Thyroid gland (tissue), 4 donors: ENCODE results near the gene NR6A1. TPM values are rescaled to one million over a fixed set of nuclear protein-coding genes. Genes with fewer than 3 reads are reported as not detected.
A peak's percentile ranks its signal among the peaks of the same experiment; 100 is the strongest.

ENCODE experiments used
- DNase-seq, 2 donors: peaks; one replicate each; pipeline ENCODE4 v3.0.0-alpha.2; 2019
- H3K27ac ChIP-seq, 3 donors: fragments of 200-600 bp; sonication (generic); 1 replicate in 2 of 3; 2 replicates in 1 of 3; pipeline ENCODE4 v1.5.1; 2016 to 2019; ENCODE audit warnings: mild to moderate bottlenecking in 1 of 3, moderate library complexity in 1 of 3
- H3K27me3 ChIP-seq: fragments of 200-600 bp; sonication (generic); one replicate; pipeline ENCODE4 v1.5.1; 2019
- H3K36me3 ChIP-seq, 2 donors: fragments of 200-600 bp; sonication (generic); one replicate each; pipeline ENCODE4 v1.5.1; 2016 to 2019
- H3K4me1 ChIP-seq, 2 donors: fragments of 200-600 bp; sonication (generic); one replicate each; pipeline ENCODE4 v1.5.1; 2017 to 2019
- H3K4me3 ChIP-seq, 3 donors: fragments of 200-600 bp; sonication (generic); replicated peaks in 1 of 3; 1 replicate in 2 of 3; 2 replicates in 1 of 3; pipeline ENCODE4 v1.5.1; 2016; ENCODE audit warnings: mild to moderate bottlenecking in 1 of 3
- H3K9me3 ChIP-seq: fragments of 200-600 bp; sonication (generic); one replicate; pipeline ENCODE4 v1.5.1; 2017
- CTCF ChIP-seq, 6 experiments: fragments of 200-600 bp in 3 of 6; fragments of 450-650 bp in 3 of 6; sonication (generic) in 3 of 6; IDR thresholded peaks; one replicate each; pipeline ENCODE4 v1.5.1; 2016 to 2019; ENCODE audit warnings: antibody characterized with exemption in 6 of 6, mild to moderate bottlenecking in 2 of 6, inconsistent platforms in 1 of 6, moderate library complexity in 1 of 6
- POLR2A ChIP-seq, 2 donors: fragments of 450-650 bp; IDR thresholded peaks; one replicate each; pipeline ENCODE4 v1.6.1; 2017; ENCODE audit warnings: antibody characterized with exemption in 2 of 2, mild to moderate bottlenecking in 2 of 2, moderate library complexity in 1 of 2
- WGBS, 2 donors: methylation state at CpG; one replicate each; pipeline ENCODE4 v1.1.5; 2017; 5-methylcytosine and 5-hydroxymethylcytosine counted together
- intact Hi-C: fragments of 100-400 bp; cut with DNase I; formaldehyde crosslinking; loops from one replicate; pipeline ENCODE4 v1.15.1; 2023
- total RNA-seq, 4 donors: library from RNA; depleted of rRNA; stranded (reverse); fragments of >200 nt; gene quantifications; one replicate each; pipeline ENCODE4 v1.2.3, GENCODE V29; 2016

NR6A1 gene
- total RNA-seq, 4 donors from 2014 or later = 15.3 to 25.0 (median 19.3) TPM

DNA sequence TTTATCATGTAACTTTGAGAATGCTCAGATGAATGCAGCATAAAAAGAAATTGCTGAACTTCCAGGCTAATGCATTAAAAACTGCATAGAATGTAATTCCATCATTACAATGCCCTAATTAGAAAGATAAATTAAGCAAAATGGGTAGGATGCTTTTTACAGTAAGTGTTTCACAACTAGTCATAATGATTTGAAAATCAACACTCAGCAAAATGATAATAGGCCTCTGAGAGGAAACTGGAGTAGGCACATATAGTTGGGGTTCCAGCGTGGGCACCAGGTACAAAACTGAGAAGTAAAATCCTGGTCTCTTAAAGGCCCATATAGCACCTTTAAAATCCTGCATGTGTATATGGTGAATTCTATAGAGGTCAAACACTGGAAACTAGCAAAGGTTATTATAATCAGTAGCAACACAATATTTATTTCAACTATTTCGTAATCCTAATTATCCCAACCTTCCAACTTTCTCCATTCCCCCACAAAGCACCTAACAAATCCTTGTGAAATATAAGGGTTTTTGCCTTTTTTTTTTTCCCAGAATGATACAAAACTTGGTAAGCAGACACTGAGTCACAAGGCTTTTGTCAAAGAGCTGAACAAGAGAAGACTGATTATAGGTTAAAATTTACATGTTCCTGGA lies 155.9 kb downstream of the NR6A1 start:
- intact Hi-C loops = loop anchor here (10.0 kb wide), 1 partner anchor 240 kb away; the partner anchor contains the start of gene WDR38
- no peaks in the 10 kb centered on the region for H3K9me3 ChIP-seq
- no peaks in the 10 kb centered on the region for H3K27me3 ChIP-seq
- DNase-seq = no peak
- no peak overlapping the region for H3K4me3 ChIP-seq
- H3K4me1 ChIP-seq = peaks cover 12 to 23% of the 10 kb centered on the region in 2 donors
- no peak overlapping the region for H3K27ac ChIP-seq
- no peaks in the 10 kb centered on the region for H3K36me3 ChIP-seq
- 94 to 96% methylated on average over 2 of the region's 2 CpGs for WGBS, 2 donors
- TF ChIP-seq POLR2A (IDR thresholded peaks at IDR 0.05) (no peak), CTCF (IDR thresholded peaks at IDR 0.05) (no peak)

DNA sequence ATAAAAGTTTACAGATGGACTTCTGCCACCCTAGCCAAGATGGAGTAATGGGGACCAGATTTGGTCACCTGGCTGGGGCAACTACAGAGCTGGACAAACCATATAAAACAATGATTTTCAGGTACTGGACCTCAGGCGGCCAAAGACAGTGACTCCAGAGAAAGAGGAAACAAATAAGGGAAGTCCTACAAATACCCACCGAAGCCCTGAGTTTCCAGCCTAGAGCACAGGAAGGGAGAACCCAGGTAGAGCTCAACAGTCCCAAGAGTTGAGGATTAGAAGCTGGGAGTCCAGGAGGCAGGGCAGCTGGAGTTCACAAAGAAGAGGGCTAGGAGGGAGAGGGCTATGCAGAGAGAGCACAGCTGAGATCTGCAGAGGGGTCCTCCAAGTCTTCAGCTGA lies 157.3 kb downstream of the NR6A1 start:
- 70 to 73% methylated on average over 2 of the region's 2 CpGs for WGBS, 2 donors

GRCh38 chr9:124611106-124611505 lies 160.0 kb downstream of the NR6A1 start:
- H3K36me3 ChIP-seq = no peaks in the 10 kb centered on the region
- intact Hi-C loops = loop anchor here (10.0 kb wide), 1 partner anchor 244 kb away; the partner anchor contains the start of gene WDR38
- 98 to 100% methylated on average over 2 of the region's 2 CpGs for WGBS, 2 donors
- TF ChIP-seq POLR2A (IDR thresholded peaks at IDR 0.05) = no peak
- no peak for TF ChIP-seq CTCF (IDR thresholded peaks at IDR 0.05)
- no peak for DNase-seq
- H3K27me3 ChIP-seq = no peaks in the 10 kb centered on the region
- H3K9me3 ChIP-seq = no peaks in the 10 kb centered on the region
- H3K27ac ChIP-seq = no peak overlapping the region
- H3K4me3 ChIP-seq = no peak overlapping the region
- no peaks in the 10 kb centered on the region for H3K4me1 ChIP-seq

More for the DNA sequence above, 157.3 kb downstream of the NR6A1 start:
- TF ChIP-seq CTCF (IDR thresholded peaks at IDR 0.05) = no peak
- no peak for TF ChIP-seq POLR2A (IDR thresholded peaks at IDR 0.05)
- Histone ChIP-seq H3K9me3 (no peaks in the 10 kb centered on the region), H3K27me3 (no peaks in the 10 kb centered on the region), H3K36me3 (no peaks in the 10 kb centered on the region), H3K4me3 (no peak overlapping the region), H3K4me1 (peaks cover 12 to 17% of the 10 kb centered on the region in 2 donors), H3K27ac (no peak overlapping the region)
- DNase-seq = no peak
- intact Hi-C loops = loop anchor here (10.0 kb wide), 1 partner anchor 241 kb away; the partner anchor contains the start of gene WDR38

- DNase-seq = no peak
- no peak overlapping the region for H3K27ac ChIP-seq
- no peaks in the 10 kb centered on the region for H3K9me3 ChIP-seq
- 92 to 93% methylated on average over 2 of the region's 2 CpGs for WGBS, 2 donors
- H3K27me3 ChIP-seq = no peaks in the 10 kb centered on the region
- TF ChIP-seq POLR2A (IDR thresholded peaks at IDR 0.05) (no peak), CTCF (IDR thresholded peaks at IDR 0.05) (no peak)
- peaks cover 0 to 9% of the 10 kb centered on the region in 2 donors for H3K4me1 ChIP-seq
- no peaks in the 10 kb centered on the region for H3K36me3 ChIP-seq
- H3K4me3 ChIP-seq = no peak overlapping the region
- intact Hi-C loops = no loop called here
These were observed 165.1 kb downstream of the NR6A1 start for GRCh38 chr9:124606027-124606426.

- peaks cover 0 to 9% of the 10 kb centered on the region in 2 donors for H3K4me1 ChIP-seq
- TF ChIP-seq POLR2A (IDR thresholded peaks at IDR 0.05) (no peak), CTCF (IDR thresholded peaks at IDR 0.05) (no peak)
- H3K4me3 ChIP-seq = no peak overlapping the region
- H3K27me3 ChIP-seq = no peaks in the 10 kb centered on the region
- 35 to 42% methylated on average over 4 of the region's 4 CpGs for WGBS, 2 donors
- intact Hi-C loops = no loop called here
- peak; percentile 65 to 76 for DNase-seq
- H3K9me3 ChIP-seq = no peaks in the 10 kb centered on the region
- no peaks in the 10 kb centered on the region for H3K36me3 ChIP-seq
- H3K27ac ChIP-seq = no peak overlapping the region
These were observed 165.9 kb downstream of the NR6A1 start for GRCh38 chr9:124605258-124605657.
